SW480 (cell line): ENCODE measurements around the gene NAV3.

Experiments used
- DNase-seq: peaks from one replicate; pipeline ENCODE4 v3.0.0-alpha.2; 2016; ENCODE audit warnings: low spot score

Gene NAV3

GRCh38 chr12:78260976-78261375 is 430.3 kb downstream of the NAV3 start:
- no peak for DNase-seq

GRCh38 chr12:78261901-78262300 is 431.2 kb downstream of the NAV3 start:
- no peak for DNase-seq
